ENCODE results near the gene CFAP74. TPM values are rescaled to one million over a fixed set of nuclear protein-coding genes. Genes with fewer than 3 reads are reported as not detected.

CFAP74 gene
- total RNA-seq, 1 donor from 2014 or later = 0.42 TPM

DNA sequence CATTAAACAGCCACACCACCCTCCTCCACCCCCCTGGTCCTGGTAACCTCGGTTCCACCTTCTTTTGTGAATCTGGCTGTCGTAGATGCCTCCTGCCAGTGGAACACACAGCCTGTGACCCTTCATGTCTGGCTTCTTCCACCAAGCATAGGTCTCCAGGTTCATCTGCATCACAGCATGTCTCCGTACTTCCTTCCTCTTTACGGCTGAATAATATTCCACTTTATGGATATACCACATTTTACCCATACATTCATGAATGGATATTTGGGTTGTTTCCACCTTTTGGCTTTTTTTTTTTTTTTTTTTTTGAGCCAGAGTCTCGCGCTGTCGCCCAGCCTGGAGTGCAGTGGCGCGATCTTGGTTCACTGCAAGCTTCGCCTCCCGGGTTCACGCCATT is 100.4 kb downstream of the CFAP74 start:
- H3K4me3 Mint-ChIP-seq = no peak overlapping the region
- no peaks in the 10 kb centered on the region for H3K36me3 Mint-ChIP-seq
- DNase-seq (ENCODE audit: low spot score in 2 of 2, unreplicated experiment in 2 of 2) = no peak
- peaks cover 8% of the 10 kb centered on the region for H3K4me1 Mint-ChIP-seq
- TF ChIP-seq, protein P1, sequence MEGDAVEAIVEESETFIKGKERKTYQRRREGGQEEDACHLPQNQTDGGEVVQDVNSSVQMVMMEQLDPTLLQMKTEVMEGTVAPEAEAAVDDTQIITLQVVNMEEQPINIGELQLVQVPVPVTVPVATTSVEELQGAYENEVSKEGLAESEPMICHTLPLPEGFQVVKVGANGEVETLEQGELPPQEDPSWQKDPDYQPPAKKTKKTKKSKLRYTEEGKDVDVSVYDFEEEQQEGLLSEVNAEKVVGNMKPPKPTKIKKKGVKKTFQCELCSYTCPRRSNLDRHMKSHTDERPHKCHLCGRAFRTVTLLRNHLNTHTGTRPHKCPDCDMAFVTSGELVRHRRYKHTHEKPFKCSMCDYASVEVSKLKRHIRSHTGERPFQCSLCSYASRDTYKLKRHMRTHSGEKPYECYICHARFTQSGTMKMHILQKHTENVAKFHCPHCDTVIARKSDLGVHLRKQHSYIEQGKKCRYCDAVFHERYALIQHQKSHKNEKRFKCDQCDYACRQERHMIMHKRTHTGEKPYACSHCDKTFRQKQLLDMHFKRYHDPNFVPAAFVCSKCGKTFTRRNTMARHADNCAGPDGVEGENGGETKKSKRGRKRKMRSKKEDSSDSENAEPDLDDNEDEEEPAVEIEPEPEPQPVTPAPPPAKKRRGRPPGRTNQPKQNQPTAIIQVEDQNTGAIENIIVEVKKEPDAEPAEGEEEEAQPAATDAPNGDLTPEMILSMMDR (IDR thresholded peaks at IDR 0.05; ENCODE audit: unreplicated experiment) = no peak
- H3K27ac Mint-ChIP-seq = no peak overlapping the region
- peaks cover 3% of the 10 kb centered on the region for H3K9me3 Mint-ChIP-seq
- H3K27me3 Mint-ChIP-seq (ENCODE audit: low read depth) = no peaks in the 10 kb centered on the region

DNA sequence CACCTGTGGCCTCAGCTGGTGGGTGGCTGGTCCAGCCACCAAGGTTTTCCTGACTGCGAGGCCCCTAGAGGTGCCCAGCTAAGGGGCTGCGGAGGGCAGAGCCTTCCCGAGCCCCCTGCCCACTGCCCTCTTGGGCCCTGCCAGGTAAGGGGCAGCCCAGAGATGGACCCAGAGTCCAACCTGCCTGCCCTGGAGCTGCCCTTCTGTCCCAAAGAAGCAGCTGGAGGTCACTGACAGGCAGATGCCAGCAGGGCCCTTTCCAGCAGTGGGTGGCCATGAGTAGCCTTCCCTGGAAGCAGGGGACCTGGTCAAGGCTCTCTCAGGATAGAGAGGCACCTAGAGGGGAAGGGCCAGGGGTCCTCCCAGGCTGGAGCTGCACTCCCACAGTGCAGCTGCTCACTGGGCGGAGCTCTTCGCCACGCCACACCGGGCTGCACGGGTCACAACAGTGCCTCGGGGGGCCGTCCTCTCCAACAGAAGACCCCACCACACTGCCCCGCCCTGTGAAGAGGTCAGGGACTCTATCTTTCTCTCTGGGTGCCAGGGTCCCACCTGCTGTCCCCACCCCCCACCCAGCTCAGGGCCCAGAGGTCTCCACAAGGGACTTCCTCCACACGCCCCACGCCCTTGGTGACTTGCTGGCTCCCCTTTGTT is 101.8 kb downstream of the CFAP74 start:
- no peaks in the 10 kb centered on the region for H3K36me3 Mint-ChIP-seq

GRCh38 chr1:1900883-1901640 is 102.5 kb downstream of the CFAP74 start:
- Mint-ChIP-seq H3K9me3 (peaks cover 3% of the 10 kb centered on the region), H3K4me1 (peaks cover under 1% of the 10 kb centered on the region), H3K36me3 (no peaks in the 10 kb centered on the region), H3K4me3 (no peak overlapping the region), H3K27ac (no peak overlapping the region), H3K27me3 (ENCODE audit: low read depth) (peaks cover 3% of the 10 kb centered on the region)
- TF ChIP-seq, protein P1 (IDR thresholded peaks at IDR 0.05; ENCODE audit: unreplicated experiment) = no peak
- no peak for DNase-seq (ENCODE audit: low spot score in 2 of 2, unreplicated experiment in 2 of 2)

More for the DNA sequence above, 101.8 kb downstream of the CFAP74 start:
- TF ChIP-seq, protein P1 (IDR thresholded peaks at IDR 0.05; ENCODE audit: unreplicated experiment) = no peak
- Mint-ChIP-seq H3K4me3 (no peak overlapping the region), H3K9me3 (peaks cover 3% of the 10 kb centered on the region), H3K27ac (no peak overlapping the region), H3K4me1 (peaks cover 4% of the 10 kb centered on the region), H3K27me3 (ENCODE audit: low read depth) (peaks cover under 1% of the 10 kb centered on the region)
- DNase-seq (ENCODE audit: low spot score in 2 of 2, unreplicated experiment in 2 of 2) = no peak

DNA sequence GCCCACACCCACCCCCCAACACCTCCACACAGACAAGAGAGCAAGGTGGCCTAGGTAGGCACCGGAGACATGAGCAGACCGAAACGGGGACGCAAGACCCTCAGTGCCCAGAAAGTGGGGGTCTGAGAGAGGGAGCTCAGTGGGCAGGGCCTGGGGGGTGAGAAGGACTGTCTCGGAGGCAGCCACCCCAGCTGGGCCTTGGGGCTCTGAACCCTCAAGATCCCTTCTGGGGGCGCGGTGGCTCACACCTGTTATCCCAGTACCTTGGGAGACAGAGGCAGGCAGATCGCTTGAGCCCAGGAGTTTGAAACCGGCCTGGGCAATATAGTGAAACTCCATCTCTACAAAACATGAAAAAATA is 103.6 kb downstream of the CFAP74 start:
- Mint-ChIP-seq H3K4me1 (peaks cover 2% of the 10 kb centered on the region), H3K27ac (no peak overlapping the region), H3K4me3 (no peak overlapping the region), H3K9me3 (peaks cover 3% of the 10 kb centered on the region), H3K27me3 (ENCODE audit: low read depth) (peaks cover 6% of the 10 kb centered on the region), H3K36me3 (no peaks in the 10 kb centered on the region)
- TF ChIP-seq, protein P1 (IDR thresholded peaks at IDR 0.05; ENCODE audit: unreplicated experiment) = no peak
- DNase-seq (ENCODE audit: low spot score in 2 of 2, unreplicated experiment in 2 of 2) = no peak

DNA sequence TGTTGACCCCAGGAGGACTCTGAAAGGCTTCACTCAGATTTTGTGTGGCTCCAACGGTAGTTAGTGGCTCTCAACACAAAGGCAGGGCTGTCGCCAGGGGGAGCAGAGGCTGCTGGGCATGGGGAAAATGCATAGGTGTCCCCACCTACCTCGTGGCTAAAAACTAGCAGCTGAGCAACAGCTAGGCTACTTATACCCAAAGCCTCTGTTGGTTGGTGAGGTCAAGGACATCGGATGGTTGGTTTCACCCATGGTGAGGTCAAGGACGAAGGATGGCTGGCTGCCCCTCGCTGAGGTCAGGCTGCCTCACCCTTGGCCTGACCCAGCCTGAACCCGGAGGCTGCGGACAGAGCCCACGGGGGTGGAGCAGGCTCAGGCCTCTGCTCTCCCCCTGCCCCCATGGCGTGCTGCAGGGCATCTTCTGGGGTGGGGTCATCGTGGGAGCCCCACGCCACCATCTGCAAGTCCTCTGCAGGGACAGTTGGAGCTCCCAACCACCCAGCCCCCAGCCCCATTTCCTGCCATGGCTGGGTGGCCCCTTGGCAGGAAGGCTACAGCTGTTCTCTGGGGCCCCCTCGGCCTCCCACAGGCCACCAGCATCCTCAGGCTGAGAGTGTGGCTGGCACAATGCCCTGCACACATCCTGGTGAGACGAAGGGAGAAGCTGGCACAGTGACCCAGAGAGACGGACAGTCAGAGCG is 104.2 kb downstream of the CFAP74 start:
- H3K4me1 Mint-ChIP-seq = peaks cover 7% of the 10 kb centered on the region
- DNase-seq (ENCODE audit: low spot score in 2 of 2, unreplicated experiment in 2 of 2) = no peak
- no peak overlapping the region for H3K27ac Mint-ChIP-seq
- peaks cover 10% of the 10 kb centered on the region for H3K27me3 Mint-ChIP-seq (ENCODE audit: low read depth)
- TF ChIP-seq, protein P1 (IDR thresholded peaks at IDR 0.05; ENCODE audit: unreplicated experiment) = no peak
- H3K36me3 Mint-ChIP-seq = no peaks in the 10 kb centered on the region
- no peak overlapping the region for H3K4me3 Mint-ChIP-seq
- H3K9me3 Mint-ChIP-seq = peaks cover 3% of the 10 kb centered on the region
